Chondrocyte (in vitro differentiated cells): Measurements from ENCODE around the gene PPP1R1A. TPM values are rescaled to one million over a fixed set of nuclear protein-coding genes. Genes with fewer than 3 reads are reported as not detected.

Source experiments
- DNase-seq: peaks from one replicate; pipeline ENCODE4 v3.0.0; 2021; ENCODE audit warnings: mixed read lengths, low spot score
- H3K27ac Mint-ChIP-seq: one replicate; pipeline ENCODE4 v1.8.0; 2021; ENCODE audit warnings: mild to moderate bottlenecking, moderate library complexity, mixed read lengths; ENCODE audit not compliant: unreplicated experiment
- H3K27me3 Mint-ChIP-seq: 2 replicates; pipeline ENCODE4 v1.8.0; 2021; ENCODE audit warnings: low read depth, mixed read lengths
- H3K36me3 Mint-ChIP-seq: 2 replicates; pipeline ENCODE4 v1.8.0; 2021; ENCODE audit warnings: low read depth, mixed read lengths
- H3K4me1 Mint-ChIP-seq: 2 replicates; pipeline ENCODE4 v1.8.0; 2021; ENCODE audit warnings: low read depth, mild to moderate bottlenecking, mixed read lengths
- H3K4me3 Mint-ChIP-seq: one replicate; pipeline ENCODE4 v1.8.0; 2021; ENCODE audit warnings: mild to moderate bottlenecking, moderate library complexity, mixed read lengths; ENCODE audit not compliant: unreplicated experiment
- H3K9me3 Mint-ChIP-seq: 2 replicates; pipeline ENCODE4 v1.8.0; 2021; ENCODE audit warnings: low read depth, mixed read lengths
- CTCF ChIP-seq: fragments of 200-600 bp; sonication (generic); IDR thresholded peaks from 2 replicates; pipeline ENCODE4 v1.5.0; 2021; ENCODE audit warnings: antibody characterized with exemption, mild to moderate bottlenecking, moderate library complexity
- total RNA-seq: library from RNA; stranded (reverse); gene quantifications from 3 replicates; pipeline ENCODE4 v1.2.1, GENCODE V29; 2021

PPP1R1A gene
- total RNA-seq, 1 donor from 2014 or later, result not detected

GRCh38 chr12:54608156-54608555, 19.7 kb upstream of the PPP1R1A start:
- no peaks in the 10 kb centered on the region for H3K4me1 Mint-ChIP-seq
- no peaks in the 10 kb centered on the region for H3K36me3 Mint-ChIP-seq
- H3K4me3 Mint-ChIP-seq, result no peak overlapping the region
- no peak for DNase-seq
- H3K27ac Mint-ChIP-seq, result no peak overlapping the region
- H3K9me3 Mint-ChIP-seq, result peaks cover 2% of the 10 kb centered on the region
- H3K27me3 Mint-ChIP-seq, result peaks cover 35% of the 10 kb centered on the region
- TF ChIP-seq CTCF, result no peak

- peaks cover 30% of the 10 kb centered on the region for H3K27me3 Mint-ChIP-seq
- DNase-seq, result no peak
- peaks cover 6% of the 10 kb centered on the region for H3K9me3 Mint-ChIP-seq
- H3K4me3 Mint-ChIP-seq, result no peak overlapping the region
- H3K27ac Mint-ChIP-seq, result no peak overlapping the region
- no peaks in the 10 kb centered on the region for H3K36me3 Mint-ChIP-seq
- TF ChIP-seq CTCF, result no peak
- no peaks in the 10 kb centered on the region for H3K4me1 Mint-ChIP-seq
Measured at GRCh38 chr12:54606556-54606955, 18.1 kb upstream of the PPP1R1A start.

- Mint-ChIP-seq H3K36me3 (no peaks in the 10 kb centered on the region), H3K9me3 (peaks cover 6% of the 10 kb centered on the region), H3K4me1 (no peaks in the 10 kb centered on the region), H3K4me3 (no peak overlapping the region), H3K27me3 (peaks cover 26% of the 10 kb centered on the region), H3K27ac (no peak overlapping the region)
- DNase-seq, result no peak
- no peak for TF ChIP-seq CTCF
Measured at GRCh38 chr12:54605138-54605970, 16.9 kb upstream of the PPP1R1A start.

- Mint-ChIP-seq H3K4me1 (no peaks in the 10 kb centered on the region), H3K36me3 (no peaks in the 10 kb centered on the region), H3K27ac (no peak overlapping the region), H3K9me3 (peaks cover 6% of the 10 kb centered on the region), H3K27me3 (peaks cover 31% of the 10 kb centered on the region), H3K4me3 (no peak overlapping the region)
- TF ChIP-seq CTCF, result no peak
- DNase-seq, result no peak
Measured at GRCh38 chr12:54604436-54604835, 16.0 kb upstream of the PPP1R1A start.

- Mint-ChIP-seq H3K4me3 (no peak overlapping the region), H3K4me1 (no peaks in the 10 kb centered on the region), H3K27ac (no peak overlapping the region), H3K9me3 (peaks cover 6% of the 10 kb centered on the region), H3K36me3 (no peaks in the 10 kb centered on the region), H3K27me3 (peaks cover 36% of the 10 kb centered on the region)
- no peak for DNase-seq
- no peak for TF ChIP-seq CTCF
Measured at GRCh38 chr12:54603872-54604271, 15.4 kb upstream of the PPP1R1A start.
